ENCODE measurements around the gene AFF2. TPM values are rescaled to one million over a fixed set of nuclear protein-coding genes. Genes with fewer than 3 reads are reported as not detected.

AFF2 gene
- polyA plus RNA-seq, 1 of the 3 experiments (the other 2 are of a cell fraction), result not detected

DNA sequence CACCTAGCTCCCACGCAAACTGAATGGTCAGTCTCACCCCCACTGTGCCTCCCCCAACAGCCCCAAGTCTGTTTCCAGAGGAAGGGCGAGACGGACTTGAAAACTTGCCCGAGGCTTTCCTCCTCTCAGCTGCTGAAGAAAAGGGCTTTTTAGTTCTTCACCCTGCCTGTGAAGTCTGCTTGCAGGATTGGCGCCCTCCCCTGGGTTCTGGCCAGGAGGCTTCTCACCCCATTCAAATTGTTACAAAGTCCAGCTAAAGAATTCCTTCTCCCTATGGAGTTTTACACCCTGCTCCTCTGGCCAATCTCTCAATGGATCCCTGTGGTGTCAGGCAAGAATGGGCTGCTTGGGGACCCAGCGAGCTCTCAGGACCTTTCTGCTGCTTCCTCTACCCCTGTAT lies 241.0 kb downstream of the AFF2 start (continued):
- TF ChIP-seq CHD2 (IDR thresholded peaks at IDR 0.05; ENCODE audit: low read length, partially characterized antibody), result no peak
- no peak for TF ChIP-seq TEAD4 (IDR thresholded peaks at IDR 0.05; ENCODE audit: borderline replicate concordance, insufficient read depth)
- TF ChIP-seq, protein P1, sequence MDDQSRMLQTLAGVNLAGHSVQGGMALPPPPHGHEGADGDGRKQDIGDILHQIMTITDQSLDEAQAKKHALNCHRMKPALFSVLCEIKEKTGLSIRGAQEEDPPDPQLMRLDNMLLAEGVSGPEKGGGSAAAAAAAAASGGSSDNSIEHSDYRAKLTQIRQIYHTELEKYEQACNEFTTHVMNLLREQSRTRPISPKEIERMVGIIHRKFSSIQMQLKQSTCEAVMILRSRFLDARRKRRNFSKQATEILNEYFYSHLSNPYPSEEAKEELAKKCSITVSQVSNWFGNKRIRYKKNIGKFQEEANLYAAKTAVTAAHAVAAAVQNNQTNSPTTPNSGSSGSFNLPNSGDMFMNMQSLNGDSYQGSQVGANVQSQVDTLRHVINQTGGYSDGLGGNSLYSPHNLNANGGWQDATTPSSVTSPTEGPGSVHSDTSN (IDR thresholded peaks at IDR 0.05), result no peak
- no peak for TF ChIP-seq SMC3 (IDR thresholded peaks at IDR 0.05; ENCODE audit: low read depth, low read length)
- TF ChIP-seq EP300 (IDR thresholded peaks at IDR 0.05; ENCODE audit: borderline replicate concordance in 1 of 2, low read depth in 1 of 2, low read length in 1 of 2), result no peak
- no peak for TF ChIP-seq RFX5 (IDR thresholded peaks at IDR 0.05; ENCODE audit: low read length)
- TF ChIP-seq, protein P2, sequence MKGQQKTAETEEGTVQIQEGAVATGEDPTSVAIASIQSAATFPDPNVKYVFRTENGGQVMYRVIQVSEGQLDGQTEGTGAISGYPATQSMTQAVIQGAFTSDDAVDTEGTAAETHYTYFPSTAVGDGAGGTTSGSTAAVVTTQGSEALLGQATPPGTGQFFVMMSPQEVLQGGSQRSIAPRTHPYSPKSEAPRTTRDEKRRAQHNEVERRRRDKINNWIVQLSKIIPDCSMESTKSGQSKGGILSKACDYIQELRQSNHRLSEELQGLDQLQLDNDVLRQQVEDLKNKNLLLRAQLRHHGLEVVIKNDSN (IDR thresholded peaks at IDR 0.05; ENCODE audit: borderline replicate concordance, low read depth), result no peak

DNA sequence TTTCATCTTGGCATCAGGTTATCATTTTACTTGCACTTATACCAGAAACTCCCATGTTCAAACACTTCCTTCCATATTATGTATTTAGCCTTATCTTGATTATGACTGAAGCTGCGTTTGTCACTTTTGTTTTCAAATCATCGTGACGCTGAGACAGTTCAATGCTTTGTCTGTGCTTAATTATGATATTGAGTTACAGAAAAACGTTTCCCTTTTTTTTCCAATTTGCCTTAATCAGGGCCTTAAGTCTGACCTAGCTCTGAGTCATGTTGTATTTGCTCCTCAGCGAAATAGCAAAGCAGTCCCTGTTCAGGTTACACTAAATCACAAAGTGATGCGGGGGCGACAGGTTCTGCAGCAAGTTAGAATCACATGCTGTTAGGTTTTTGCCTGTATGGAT lies 254.7 kb downstream of the AFF2 start:
- no peaks in the 10 kb centered on the region for H3F3A ChIP-seq (replicated peaks; ENCODE audit: insufficient read depth)
- 2% methylated on average over 7 of the region's 7 CpGs for WGBS (ENCODE audit: low lambda C conversion rate)
- H3K9me3 ChIP-seq, result no peaks in the 10 kb centered on the region
- H3K4me3 ChIP-seq (ENCODE audit: low read depth in 2 of 2, low read length in 1 of 2), result no peak overlapping the region
- no peaks in the 10 kb centered on the region for H3K36me3 ChIP-seq (replicated peaks in 1 of 2; ENCODE audit: control insufficient read depth in 1 of 2, insufficient read depth in 2 of 2, low read length in 1 of 2)
- H3K4me2 ChIP-seq, result no peak overlapping the region
- no peaks in the 10 kb centered on the region for H4K20me1 ChIP-seq (ENCODE audit: insufficient read depth)
- TF ChIP-seq, protein P1 (IDR thresholded peaks at IDR 0.05), result no peak
- no peak for TF ChIP-seq FOXJ3 (CRISPR knock-in tag; IDR thresholded peaks at IDR 0.05)
- TF ChIP-seq JUND (IDR thresholded peaks at IDR 0.05), result no peak
- TF ChIP-seq RFX5 (IDR thresholded peaks at IDR 0.05; ENCODE audit: low read length), result no peak
- TF ChIP-seq, protein P3, sequence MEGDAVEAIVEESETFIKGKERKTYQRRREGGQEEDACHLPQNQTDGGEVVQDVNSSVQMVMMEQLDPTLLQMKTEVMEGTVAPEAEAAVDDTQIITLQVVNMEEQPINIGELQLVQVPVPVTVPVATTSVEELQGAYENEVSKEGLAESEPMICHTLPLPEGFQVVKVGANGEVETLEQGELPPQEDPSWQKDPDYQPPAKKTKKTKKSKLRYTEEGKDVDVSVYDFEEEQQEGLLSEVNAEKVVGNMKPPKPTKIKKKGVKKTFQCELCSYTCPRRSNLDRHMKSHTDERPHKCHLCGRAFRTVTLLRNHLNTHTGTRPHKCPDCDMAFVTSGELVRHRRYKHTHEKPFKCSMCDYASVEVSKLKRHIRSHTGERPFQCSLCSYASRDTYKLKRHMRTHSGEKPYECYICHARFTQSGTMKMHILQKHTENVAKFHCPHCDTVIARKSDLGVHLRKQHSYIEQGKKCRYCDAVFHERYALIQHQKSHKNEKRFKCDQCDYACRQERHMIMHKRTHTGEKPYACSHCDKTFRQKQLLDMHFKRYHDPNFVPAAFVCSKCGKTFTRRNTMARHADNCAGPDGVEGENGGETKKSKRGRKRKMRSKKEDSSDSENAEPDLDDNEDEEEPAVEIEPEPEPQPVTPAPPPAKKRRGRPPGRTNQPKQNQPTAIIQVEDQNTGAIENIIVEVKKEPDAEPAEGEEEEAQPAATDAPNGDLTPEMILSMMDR (IDR thresholded peaks at IDR 0.05), result no peak
- TF ChIP-seq TCF12 (IDR thresholded peaks at IDR 0.05), result no peak
- TF ChIP-seq, protein P4, sequence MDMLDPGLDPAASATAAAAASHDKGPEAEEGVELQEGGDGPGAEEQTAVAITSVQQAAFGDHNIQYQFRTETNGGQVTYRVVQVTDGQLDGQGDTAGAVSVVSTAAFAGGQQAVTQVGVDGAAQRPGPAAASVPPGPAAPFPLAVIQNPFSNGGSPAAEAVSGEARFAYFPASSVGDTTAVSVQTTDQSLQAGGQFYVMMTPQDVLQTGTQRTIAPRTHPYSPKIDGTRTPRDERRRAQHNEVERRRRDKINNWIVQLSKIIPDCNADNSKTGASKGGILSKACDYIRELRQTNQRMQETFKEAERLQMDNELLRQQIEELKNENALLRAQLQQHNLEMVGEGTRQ (IDR thresholded peaks at IDR 0.05; ENCODE audit: borderline replicate concordance, low read depth, low read length), result no peak
- no peak for TF ChIP-seq TAF1 (IDR thresholded peaks at IDR 0.05; ENCODE audit: borderline replicate concordance, low read depth, low read length)
- no peak for TF ChIP-seq RAD21 (IDR thresholded peaks at IDR 0.05; ENCODE audit: low read length)
- no peak for TF ChIP-seq EZH2phosphoT487 (IDR thresholded peaks at IDR 0.05; ENCODE audit: borderline replicate concordance, low read depth)
- TF ChIP-seq FOXM1 (IDR thresholded peaks at IDR 0.05; ENCODE audit: low read depth), result no peak
- no peak for TF ChIP-seq CHD2 (IDR thresholded peaks at IDR 0.05; ENCODE audit: low read length, partially characterized antibody)
- no peak for TF ChIP-seq MEF2A (IDR thresholded peaks at IDR 0.05; ENCODE audit: borderline replicate concordance, low read depth)
- no peak for TF ChIP-seq RXRA (IDR thresholded peaks at IDR 0.05; ENCODE audit: borderline replicate concordance, low read depth)
- no peak for TF ChIP-seq FOSL2 (IDR thresholded peaks at IDR 0.05; ENCODE audit: borderline replicate concordance, low read depth)
- TF ChIP-seq SMC3 (IDR thresholded peaks at IDR 0.05; ENCODE audit: low read depth, low read length), result no peak
- H3K27me3 ChIP-seq (ENCODE audit: insufficient read depth), result no peaks in the 10 kb centered on the region
- ChIA-PET CTCF (no interaction called here), POLR2A (no interaction called here)
- DNase-seq, result no peak
- no peak overlapping the region for H3K9ac ChIP-seq
- H3K27ac ChIP-seq (ENCODE audit: low read depth in 2 of 2, low read length in 1 of 2), result no peak overlapping the region
- H3K79me2 ChIP-seq (ENCODE audit: insufficient read depth), result no peaks in the 10 kb centered on the region
- no peaks in the 10 kb centered on the region for H3K4me1 ChIP-seq (ENCODE audit: control insufficient read depth in 1 of 2, insufficient read depth in 2 of 2, low read depth in 1 of 2, low read length in 1 of 2)
- no peak overlapping the region for H2AFZ ChIP-seq (ENCODE audit: low read depth)
- H3K9me2 ChIP-seq, result no peaks in the 10 kb centered on the region

Data from SK-N-SH (cell line).